Mesodermal cell (in vitro differentiated cells): ENCODE results near the gene CMIP.

Experiments
- H3K27ac ChIP-seq: 2 replicates; pipeline ENCODE4 v1.7.0; 2013; ENCODE audit warnings: mild to moderate bottlenecking, low read depth, low read length, moderate library complexity; ENCODE audit not compliant: severe bottlenecking
- H3K36me3 ChIP-seq: 2 replicates; pipeline ENCODE4 v1.7.1; 2013; ENCODE audit warnings: mild to moderate bottlenecking, low read length, moderate library complexity; ENCODE audit not compliant: control insufficient read depth, insufficient read depth
- H3K4me1 ChIP-seq: one replicate; pipeline ENCODE4 v1.7.1; 2013; ENCODE audit warnings: mild to moderate bottlenecking, low read length; ENCODE audit not compliant: insufficient read depth, control insufficient read depth, poor library complexity, severe bottlenecking
- H3K4me3 ChIP-seq: 2 replicates; pipeline ENCODE4 v1.7.0; 2013; ENCODE audit warnings: low read length, control low read depth, mild to moderate bottlenecking; ENCODE audit not compliant: insufficient read depth, poor library complexity, severe bottlenecking; ENCODE audit errors: extremely low read depth
- H3K9me3 ChIP-seq: 2 replicates; pipeline ENCODE4 v1.7.1; 2013; ENCODE audit warnings: mild to moderate bottlenecking, low read length, moderate library complexity; ENCODE audit not compliant: control insufficient read depth
- WGBS, 2 experiments: methylation state at CpG; one replicate each; pipeline ENCODE4 v1.1.5; 2013; ENCODE audit warnings: missing lambda C conversion rate in 2 of 2; ENCODE audit not compliant: insufficient coverage in 2 of 2; 5-methylcytosine and 5-hydroxymethylcytosine counted together

CMIP gene

DNA sequence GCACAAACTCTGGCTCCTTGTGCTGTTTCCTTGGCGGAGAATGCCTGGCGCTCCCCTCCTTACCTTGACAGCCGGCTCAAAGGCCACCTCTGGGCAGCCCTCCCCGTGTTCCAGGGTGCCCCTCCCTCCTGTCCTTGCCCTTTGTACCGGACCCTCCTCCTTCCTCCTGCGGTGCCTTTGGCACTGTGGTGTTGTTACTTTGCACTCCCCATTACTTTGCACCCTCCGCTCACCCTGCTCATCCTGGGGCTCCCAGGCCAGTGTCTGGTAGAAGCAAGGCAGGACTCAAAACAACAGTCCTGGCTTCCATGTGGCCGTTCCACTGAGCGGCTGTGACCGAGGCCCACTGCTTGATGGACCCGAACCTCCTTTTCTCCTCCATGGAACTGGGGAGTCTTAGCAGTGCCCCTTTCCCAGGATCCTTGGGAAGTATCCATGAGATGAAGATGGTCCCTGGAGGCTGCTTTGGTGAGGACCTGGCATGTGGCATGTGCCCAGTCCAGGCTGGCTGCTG, 147.8 kb downstream of the CMIP start:
- WGBS, 2 experiments, result 82 to 89% methylated on average over 9 to 11 of the region's 11 CpGs

DNA sequence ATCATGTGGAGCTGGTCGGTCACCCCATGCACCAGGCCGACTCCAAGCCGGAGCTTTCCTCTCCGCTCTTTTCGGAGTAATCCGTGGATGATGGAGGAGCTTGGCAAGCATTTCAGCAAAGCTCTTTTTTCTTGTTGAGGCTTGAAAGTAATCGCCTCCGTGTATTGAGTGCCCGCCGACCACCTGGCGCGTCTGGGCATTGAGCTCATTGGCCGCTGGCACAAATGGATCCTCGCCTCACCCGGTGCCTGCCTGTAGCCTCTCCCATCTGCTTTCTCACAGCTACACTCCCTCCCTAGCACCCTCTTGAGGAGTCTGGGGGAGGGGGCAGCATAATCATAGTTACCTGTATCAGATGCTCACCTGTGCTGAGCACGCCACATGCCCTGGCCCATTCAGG, 148.9 kb downstream of the CMIP start:
- Histone ChIP-seq H3K4me3 (no peak overlapping the region), H3K4me1 (no peaks in the 10 kb centered on the region), H3K9me3 (no peaks in the 10 kb centered on the region), H3K36me3 (peaks cover 11% of the 10 kb centered on the region), H3K27ac (no peak overlapping the region)
- WGBS, 2 experiments, result 92 to 95% methylated on average over 11 of the region's 16 CpGs

More for the DNA sequence above, 147.8 kb downstream of the CMIP start:
- H3K9me3 ChIP-seq, result no peaks in the 10 kb centered on the region
- no peak overlapping the region for H3K27ac ChIP-seq
- H3K4me1 ChIP-seq, result peaks cover 7% of the 10 kb centered on the region
- no peak overlapping the region for H3K4me3 ChIP-seq
- H3K36me3 ChIP-seq, result peaks cover 7% of the 10 kb centered on the region

DNA sequence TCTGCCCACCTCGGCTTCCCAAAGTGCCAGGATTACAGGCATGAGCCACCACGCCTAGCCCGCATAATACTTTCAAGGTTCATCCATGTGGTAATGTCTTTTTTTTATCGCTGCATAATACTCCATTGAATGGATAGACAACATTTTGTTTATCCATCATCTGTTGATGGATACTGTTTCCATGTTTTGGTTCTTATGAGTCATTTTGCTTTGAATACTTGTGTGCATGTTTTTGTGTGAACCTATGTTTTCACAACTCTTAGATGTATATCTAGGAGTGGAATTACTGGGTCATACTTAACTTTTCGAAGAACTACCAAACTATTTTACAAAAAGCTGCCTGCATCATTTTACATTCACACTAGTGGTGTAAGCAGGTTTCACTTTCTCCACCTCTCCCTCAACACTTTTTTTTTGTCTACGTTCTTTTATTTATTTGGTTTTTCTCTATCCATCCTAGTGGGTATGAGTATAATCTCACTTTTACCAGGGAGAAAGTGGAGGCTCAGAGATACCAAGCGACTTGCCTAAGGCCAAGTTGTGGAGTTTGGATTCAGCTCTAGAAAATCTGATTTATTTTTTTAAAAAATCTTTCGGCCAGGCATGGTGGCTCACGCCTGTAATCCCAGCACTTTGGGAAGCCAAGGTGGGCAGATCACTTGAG, 151.2 kb downstream of the CMIP start:
- WGBS, 2 experiments, result 96% methylated on average over 5 to 6 of the region's 9 CpGs
- Histone ChIP-seq H3K36me3 (peaks cover 8% of the 10 kb centered on the region), H3K9me3 (no peaks in the 10 kb centered on the region), H3K27ac (no peak overlapping the region), H3K4me3 (no peak overlapping the region), H3K4me1 (peaks cover 18% of the 10 kb centered on the region)

DNA sequence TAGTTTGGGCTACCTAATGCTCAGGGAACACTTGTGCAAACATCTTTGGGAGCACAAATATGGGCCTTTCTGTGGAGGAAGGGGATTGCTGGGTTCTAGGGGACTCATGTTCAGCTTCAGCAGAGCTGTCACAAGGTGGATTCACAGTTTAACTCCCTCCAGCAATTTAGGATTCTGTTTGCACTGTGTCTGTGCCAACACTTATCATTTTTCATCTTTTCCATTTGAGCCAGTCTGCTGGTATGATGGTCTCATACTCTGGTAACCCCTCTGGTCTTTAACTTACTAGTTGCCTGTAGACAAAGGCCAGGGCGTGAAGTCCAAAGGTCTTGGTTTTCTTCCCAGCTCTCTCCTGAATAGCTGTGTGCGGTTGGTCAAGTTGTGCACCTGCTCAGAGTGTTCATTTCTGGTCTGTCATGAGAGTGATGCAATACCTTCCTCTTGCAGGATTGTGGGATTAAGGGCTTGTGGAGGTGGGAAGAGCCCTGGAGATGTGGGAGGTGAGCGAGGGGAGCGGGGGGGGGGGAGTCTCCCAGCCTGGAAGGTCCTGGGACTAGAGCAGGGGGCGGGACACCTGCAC, 152.6 kb downstream of the CMIP start:
- H3K4me3 ChIP-seq, result no peak overlapping the region
- no peaks in the 10 kb centered on the region for H3K9me3 ChIP-seq
- peaks cover 8% of the 10 kb centered on the region for H3K36me3 ChIP-seq
- H3K4me1 ChIP-seq, result peaks cover 30% of the 10 kb centered on the region
- no peak overlapping the region for H3K27ac ChIP-seq
- 100% methylated on average over 4 of the region's 5 CpGs for WGBS, 2 experiments

DNA sequence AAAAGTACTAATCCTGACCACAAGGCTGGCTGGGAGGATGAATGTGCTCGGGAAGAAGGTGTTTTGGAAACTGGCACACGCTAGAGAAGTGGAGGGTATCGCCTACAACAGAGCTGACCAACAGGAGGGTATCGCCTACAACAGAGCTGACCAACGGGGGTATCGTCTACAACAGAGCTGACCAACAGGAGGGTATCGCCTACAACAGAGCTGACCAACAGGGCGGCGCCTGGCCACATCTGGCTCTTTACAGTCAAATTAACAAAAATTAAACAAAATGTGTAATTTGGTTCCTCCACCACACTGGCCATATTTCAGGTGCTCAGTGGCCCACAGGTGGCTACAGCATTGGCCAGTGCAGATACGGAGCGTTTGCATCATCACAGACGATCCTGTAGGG, 153.5 kb downstream of the CMIP start:
- Histone ChIP-seq H3K27ac (no peak overlapping the region), H3K36me3 (peaks cover 4% of the 10 kb centered on the region), H3K9me3 (no peaks in the 10 kb centered on the region), H3K4me3 (no peak overlapping the region), H3K4me1 (peaks cover 31% of the 10 kb centered on the region)
- WGBS, 2 experiments, result 88 to 98% methylated on average over 10 to 12 of the region's 12 CpGs

DNA sequence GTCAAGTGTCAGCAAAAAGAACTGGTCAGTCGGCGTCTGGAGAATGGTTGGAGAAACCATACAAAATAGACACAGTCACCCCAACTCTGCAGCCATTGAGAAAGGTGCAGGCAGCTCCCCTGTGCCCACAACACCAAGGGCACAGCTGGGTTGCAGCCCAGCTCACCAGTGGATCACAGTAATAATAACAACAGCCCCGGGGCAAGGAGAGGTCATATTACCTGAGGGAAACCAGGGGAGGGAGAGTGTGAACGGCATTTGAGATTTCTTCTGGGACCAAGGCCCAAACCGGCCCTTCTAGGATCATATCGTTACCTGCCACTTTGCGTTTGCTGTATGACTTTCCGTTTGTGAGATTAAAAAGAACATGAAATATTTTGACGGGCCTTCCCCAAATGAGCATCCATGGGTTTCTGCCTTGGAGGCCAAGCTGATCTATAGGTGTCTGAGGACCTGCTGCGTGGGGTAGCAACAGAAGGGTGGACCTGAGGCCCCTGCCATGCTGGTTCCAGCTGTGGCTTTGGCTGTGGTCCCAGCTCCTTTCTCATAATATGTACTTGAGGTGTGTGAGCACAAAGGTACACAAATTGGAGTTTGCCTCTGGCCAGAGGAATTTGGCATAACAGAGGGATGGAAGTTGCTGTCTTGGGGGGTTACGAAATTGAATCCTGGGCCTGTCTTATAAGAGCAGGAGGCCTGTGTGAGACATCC, 154.6 kb downstream of the CMIP start:
- peaks cover 31% of the 10 kb centered on the region for H3K4me1 ChIP-seq
- WGBS, 2 experiments, result 86 to 93% methylated on average over 10 of the region's 11 CpGs
- H3K27ac ChIP-seq, result peak overlapping the region; percentile 95
- no peaks in the 10 kb centered on the region for H3K9me3 ChIP-seq
- H3K4me3 ChIP-seq, result no peak overlapping the region
- peaks cover 4% of the 10 kb centered on the region for H3K36me3 ChIP-seq

DNA sequence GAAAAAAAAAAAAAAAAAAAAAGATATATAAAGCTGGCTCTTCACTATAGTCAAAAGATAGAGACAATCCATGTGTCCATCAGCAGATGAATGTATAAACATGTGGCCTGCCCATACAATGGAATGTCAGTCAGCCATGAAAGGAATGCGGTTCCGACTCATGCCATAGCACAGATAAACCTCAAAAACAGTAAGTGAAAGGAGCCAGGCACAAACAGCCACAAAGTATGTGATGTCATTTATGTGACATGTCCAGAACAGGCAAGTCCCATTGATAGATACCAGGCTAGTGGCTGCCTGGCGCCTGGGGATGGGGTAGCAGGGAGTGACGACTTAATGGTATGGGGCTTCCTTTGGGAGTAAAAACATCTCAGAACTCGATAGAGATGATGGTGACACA, 155.7 kb downstream of the CMIP start:
- Histone ChIP-seq H3K9me3 (no peaks in the 10 kb centered on the region), H3K36me3 (peaks cover 4% of the 10 kb centered on the region), H3K4me1 (peaks cover 33% of the 10 kb centered on the region), H3K27ac (peak overlapping the region; percentile 95), H3K4me3 (no peak overlapping the region)
- 73% methylated on average over 4 to 5 of the region's 5 CpGs for WGBS, 2 experiments

DNA sequence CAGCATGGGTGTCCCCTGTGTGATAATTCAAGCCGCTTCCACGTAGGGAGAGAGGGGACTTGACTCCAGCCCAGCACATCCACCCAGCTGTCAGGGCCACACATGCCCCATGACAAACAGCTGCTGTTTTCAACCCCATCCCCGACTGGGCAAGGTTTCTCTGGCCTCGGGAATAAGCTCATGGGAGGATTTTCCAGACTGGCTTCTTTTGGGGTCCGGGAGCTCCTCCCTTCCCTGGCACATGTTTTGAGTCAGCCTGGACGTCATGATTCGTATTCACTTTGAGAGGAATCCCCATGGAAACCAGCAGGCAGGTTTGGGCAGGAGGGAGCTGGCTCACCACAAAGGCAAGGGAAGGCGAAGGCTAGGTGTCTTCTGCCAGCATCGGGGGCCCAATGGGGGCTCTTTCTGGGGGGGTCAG, 156.4 kb downstream of the CMIP start:
- Histone ChIP-seq H3K4me1 (peaks cover 34% of the 10 kb centered on the region), H3K9me3 (no peaks in the 10 kb centered on the region), H3K36me3 (peaks cover 4% of the 10 kb centered on the region), H3K27ac (peak overlapping the region; percentile 95), H3K4me3 (no peak overlapping the region)
- 86 to 87% methylated on average over 6 to 7 of the region's 9 CpGs for WGBS, 2 experiments

DNA sequence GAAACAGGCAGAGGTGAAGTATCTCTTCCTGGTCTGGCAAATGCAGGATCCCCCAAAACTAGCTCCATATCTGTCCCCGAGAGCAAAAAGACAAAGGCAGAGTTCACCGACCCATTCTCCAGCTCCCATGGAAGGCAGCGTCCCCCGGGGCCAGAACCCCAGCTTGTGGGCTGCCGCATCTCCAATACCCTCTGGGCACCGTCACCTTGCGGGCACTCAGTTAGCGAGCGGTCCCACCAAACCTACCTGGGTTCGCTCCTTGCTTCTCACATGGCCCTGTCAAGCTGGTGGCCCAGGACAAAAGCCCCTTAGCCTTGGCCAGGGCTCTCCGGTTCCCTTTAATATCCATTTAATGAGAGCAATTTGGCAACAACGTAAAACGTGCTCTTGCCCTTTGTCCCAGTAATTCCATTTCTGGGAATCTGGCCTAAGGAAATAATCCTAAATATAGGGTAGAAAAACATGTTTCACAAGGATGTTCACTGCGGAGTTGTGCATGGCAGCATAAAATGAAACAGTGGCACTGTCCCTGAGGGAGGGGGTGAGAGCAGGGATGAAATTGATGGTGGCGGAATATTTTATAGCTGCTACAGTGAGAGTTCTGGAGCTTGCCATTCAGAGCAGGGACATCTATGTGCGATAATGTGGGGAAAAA, 157.1 kb downstream of the CMIP start:
- Histone ChIP-seq H3K4me3 (no peak overlapping the region), H3K9me3 (no peaks in the 10 kb centered on the region), H3K27ac (no peak overlapping the region), H3K4me1 (peaks cover 34% of the 10 kb centered on the region), H3K36me3 (peaks cover 4% of the 10 kb centered on the region)
- WGBS, 2 experiments, result 94% methylated on average over 12 to 15 of the region's 16 CpGs

DNA sequence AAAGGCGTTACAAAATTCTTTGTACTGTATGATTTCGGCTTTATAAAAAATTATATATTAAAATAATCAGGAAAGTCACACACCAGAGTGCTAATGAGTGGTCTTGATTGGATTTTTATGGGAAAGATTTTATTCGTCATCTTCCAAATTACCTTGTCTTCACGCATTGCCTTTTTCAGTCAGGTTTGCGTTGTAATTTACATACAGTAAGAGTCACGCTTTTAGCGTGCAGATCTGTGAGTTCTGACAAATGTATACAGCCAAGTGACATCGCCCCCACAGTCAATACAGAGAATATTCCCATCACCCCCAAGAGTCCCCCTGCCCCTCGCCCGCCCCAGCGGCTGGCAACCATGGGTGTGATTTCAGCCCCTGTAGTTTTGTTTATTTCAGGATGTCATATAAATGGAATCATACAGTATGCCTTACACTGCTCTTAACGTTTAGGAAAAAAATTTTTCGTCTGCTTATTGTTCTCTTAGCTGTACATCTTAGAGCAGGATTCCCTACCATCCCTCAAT, 157.7 kb downstream of the CMIP start:
- Histone ChIP-seq H3K27ac (no peak overlapping the region), H3K9me3 (no peaks in the 10 kb centered on the region), H3K4me3 (no peak overlapping the region), H3K36me3 (peaks cover 8% of the 10 kb centered on the region), H3K4me1 (peaks cover 34% of the 10 kb centered on the region)
- WGBS, 2 experiments, result 96% methylated on average over 3 of the region's 13 CpGs; no CpG with 5 or more reads in 1 of the 2 experiments
